ENCODE results near the gene DNAH2.
"Not testable (repeated sequence)": the region's sequence is repeated elsewhere in the genome, so short reads cannot be mapped to it uniquely, and the experiment has no call there.

The DNAH2 gene

GRCh38 chr17:7775051-7775450 is 57.5 kb downstream of the DNAH2 start:
- DNase-seq (ENCODE audit: low spot score) (no peak), FAIRE-seq (no peak)

- DNase-seq (ENCODE audit: low spot score): no peak
- FAIRE-seq: no peak
Observed at GRCh38 chr17:7777017-7777416, 59.5 kb downstream of the DNAH2 start.

- no peak for DNase-seq (ENCODE audit: low spot score)
- no peak for FAIRE-seq
Observed at GRCh38 chr17:7780736-7781135, 63.2 kb downstream of the DNAH2 start.

- peak; percentile 88 for DNase-seq (ENCODE audit: low spot score)
Observed at GRCh38 chr17:7781429-7781828, 63.9 kb downstream of the DNAH2 start.

GRCh38 chr17:7782240-7782639 is 64.7 kb downstream of the DNAH2 start:
- FAIRE-seq: no peak
- DNase-seq (ENCODE audit: low spot score): peak; percentile 9

More at GRCh38 chr17:7781429-7781828, 63.9 kb downstream of the DNAH2 start:
- peak; percentile 87 for FAIRE-seq

- FAIRE-seq: no peak
- DNase-seq (ENCODE audit: low spot score): no peak
Observed at GRCh38 chr17:7786866-7787265, 69.3 kb downstream of the DNAH2 start.

- FAIRE-seq: no peak
Observed at GRCh38 chr17:7789131-7789530, 71.6 kb downstream of the DNAH2 start.

GRCh38 chr17:7790150-7790549 is 72.6 kb downstream of the DNAH2 start:
- FAIRE-seq (no peak), DNase-seq (ENCODE audit: low spot score) (no peak)

More at GRCh38 chr17:7789131-7789530, 71.6 kb downstream of the DNAH2 start:
- DNase-seq (ENCODE audit: low spot score): no peak

- FAIRE-seq (no peak), DNase-seq (ENCODE audit: low spot score) (no peak)
Observed at GRCh38 chr17:7792611-7793010, 75.1 kb downstream of the DNAH2 start.

- FAIRE-seq (no peak), DNase-seq (ENCODE audit: low spot score) (no peak)
Observed at GRCh38 chr17:7794075-7794663, 76.6 kb downstream of the DNAH2 start.

GRCh38 chr17:7797976-7798375 is 80.4 kb downstream of the DNAH2 start:
- DNase-seq (ENCODE audit: low spot score): no peak
- no peak for FAIRE-seq

- DNase-seq (ENCODE audit: low spot score): no peak
- FAIRE-seq: no peak
Observed at GRCh38 chr17:7798839-7799238, 81.3 kb downstream of the DNAH2 start.

GRCh38 chr17:7803981-7804380 is 86.4 kb downstream of the DNAH2 start:
- FAIRE-seq (no peak), DNase-seq (ENCODE audit: low spot score) (no peak)

- DNase-seq (ENCODE audit: low spot score) (no peak), FAIRE-seq (no peak)
Observed at GRCh38 chr17:7806587-7806986, 89.0 kb downstream of the DNAH2 start.

GRCh38 chr17:7807206-7807605 is 89.7 kb downstream of the DNAH2 start:
- no peak for FAIRE-seq

GRCh38 chr17:7809086-7809790 is 91.7 kb downstream of the DNAH2 start:
- no peak for FAIRE-seq
- peak; percentile 5 for DNase-seq (ENCODE audit: low spot score)

More at GRCh38 chr17:7807206-7807605, 89.7 kb downstream of the DNAH2 start:
- DNase-seq (ENCODE audit: low spot score): no peak

GRCh38 chr17:7809791-7810343 is 92.3 kb downstream of the DNAH2 start:
- DNase-seq (ENCODE audit: low spot score); FAIRE-seq: not testable (repeated sequence)

GRCh38 chr17:7811251-7811650 is 93.7 kb downstream of the DNAH2 start:
- DNase-seq (ENCODE audit: low spot score): no peak
- FAIRE-seq: no peak

- DNase-seq (ENCODE audit: low spot score) (no peak), FAIRE-seq (no peak)
Observed at GRCh38 chr17:7814969-7815368, 97.4 kb downstream of the DNAH2 start.

GRCh38 chr17:7816926-7817642 is 99.5 kb downstream of the DNAH2 start:
- FAIRE-seq: no peak
- DNase-seq (ENCODE audit: low spot score): no peak

- no peak for DNase-seq (ENCODE audit: low spot score)
- FAIRE-seq: no peak
Observed at GRCh38 chr17:7817643-7817964, 100.1 kb downstream of the DNAH2 start.

- FAIRE-seq: no peak
Observed at GRCh38 chr17:7818026-7818425, 100.5 kb downstream of the DNAH2 start.

More at GRCh38 chr17:7818026-7818425, 100.5 kb downstream of the DNAH2 start:
- DNase-seq (ENCODE audit: low spot score): no peak
